SK-N-MC (cell line): ENCODE data around the gene TUT7.
A peak's percentile ranks its signal among the peaks of the same experiment; 100 is the strongest.

ENCODE experiments used
- DNase-seq: peaks from one replicate; pipeline ENCODE4 v3.0.0-alpha.2; 2011; ENCODE audit warnings: low read depth, low spot score
- H3K27ac ChIP-seq: fragments of 200-600 bp; sonication (generic); 2 replicates; pipeline ENCODE4 v1.5.1; 2016; ENCODE audit warnings: mixed run types
- H3K36me3 ChIP-seq: fragments of 200-600 bp; sonication (generic); 2 replicates; pipeline ENCODE4 v1.6.1; 2017; ENCODE audit warnings: antibody characterized with exemption, low read length, mixed read lengths; ENCODE audit not compliant: insufficient read depth
- H3K4me3 ChIP-seq: fragments of 200-600 bp; sonication (generic); 2 replicates; pipeline ENCODE4 v1.5.1; 2016
- H3K9ac ChIP-seq: fragments of 200-600 bp; sonication (generic); 2 replicates; pipeline ENCODE4 v1.8.0; 2017; ENCODE audit warnings: mixed run types, mixed read lengths; ENCODE audit not compliant: insufficient read length
- H3K9me3 ChIP-seq: fragments of 200-600 bp; sonication (generic); 2 replicates; pipeline ENCODE4 v1.6.1; 2017; ENCODE audit warnings: low read depth, mild to moderate bottlenecking, antibody characterized with exemption, low read length, moderate library complexity, mixed read lengths
- EZH2 ChIP-seq: fragments of 200-600 bp; sonication (generic); IDR thresholded peaks from one replicate; pipeline ENCODE4 v1.6.1; 2017; ENCODE audit warnings: antibody characterized with exemption
- FOXP2 ChIP-seq: optimal IDR thresholded peaks from 2 replicates; pipeline ENCODE3; 2011; ENCODE audit warnings: mild to moderate bottlenecking, moderate library complexity; ENCODE audit not compliant: insufficient read depth; ENCODE audit errors: extremely low read length, control extremely low read depth
- POLR2AphosphoS5 ChIP-seq: IDR thresholded peaks from 2 replicates; pipeline ENCODE4 v1.6.1; 2012; ENCODE audit warnings: mild to moderate bottlenecking, low read depth, low read length, borderline replicate concordance

The TUT7 gene

GRCh38 chr9:86263876-86264275, 90.3 kb downstream of the TUT7 start:
- Histone ChIP-seq H3K9me3 (no peaks in the 10 kb centered on the region), H3K4me3 (no peak overlapping the region), H3K9ac (no peak overlapping the region), H3K36me3 (peaks cover 42% of the 10 kb centered on the region), H3K27ac (no peak overlapping the region)
- no peak for DNase-seq
- TF ChIP-seq EZH2: no peak
- no peak for TF ChIP-seq POLR2AphosphoS5
- TF ChIP-seq FOXP2: no peak

GRCh38 chr9:86262492-86262891, 91.7 kb downstream of the TUT7 start:
- TF ChIP-seq POLR2AphosphoS5 (no peak), FOXP2 (no peak), EZH2 (no peak)
- no peak overlapping the region for H3K9ac ChIP-seq
- DNase-seq: no peak
- H3K36me3 ChIP-seq: peaks cover 31% of the 10 kb centered on the region
- H3K27ac ChIP-seq: no peak overlapping the region
- H3K9me3 ChIP-seq: no peaks in the 10 kb centered on the region
- no peak overlapping the region for H3K4me3 ChIP-seq

GRCh38 chr9:86259557-86259956, 94.7 kb downstream of the TUT7 start, which contains the start of gene C9orf153:
Gene C9orf153 (minus strand): TSS chr9:86259657. CDS start chr9:86229603, 30,054 bp downstream.
- Histone ChIP-seq H3K9me3 (no peaks in the 10 kb centered on the region), H3K9ac (no peak within 1 kb of the TSS), H3K27ac (no peak within 1 kb of the TSS), H3K4me3 (no peak within 1 kb of the TSS), H3K36me3 (peaks cover 15% of the 10 kb centered on the region)
- DNase-seq: no peak
- TF ChIP-seq EZH2 (no peak), FOXP2 (no peak), POLR2AphosphoS5 (0 out of 2 replicates have a peak, but pooled peaks have one; percentile 23)

- no peak for DNase-seq
- H3K4me3 ChIP-seq: no peak overlapping the region
- no peak overlapping the region for H3K27ac ChIP-seq
- no peak for TF ChIP-seq POLR2AphosphoS5
- TF ChIP-seq EZH2: no peak
- no peak for TF ChIP-seq FOXP2
- H3K9ac ChIP-seq: no peak overlapping the region
- no peaks in the 10 kb centered on the region; the same call in 1 of the 2 replicates for H3K36me3 ChIP-seq
- no peaks in the 10 kb centered on the region for H3K9me3 ChIP-seq
Observed at GRCh38 chr9:86257391-86257790, 96.8 kb downstream of the TUT7 start.

GRCh38 chr9:86256653-86257052, 97.6 kb downstream of the TUT7 start:
- Histone ChIP-seq H3K9me3 (no peaks in the 10 kb centered on the region), H3K4me3 (no peak overlapping the region), H3K36me3 (no peaks in the 10 kb centered on the region), H3K9ac (no peak overlapping the region), H3K27ac (no peak overlapping the region)
- DNase-seq: no peak
- TF ChIP-seq EZH2 (no peak), FOXP2 (no peak), POLR2AphosphoS5 (no peak)

- Histone ChIP-seq H3K9ac (no peak overlapping the region), H3K9me3 (no peaks in the 10 kb centered on the region), H3K4me3 (no peak overlapping the region), H3K27ac (no peak overlapping the region), H3K36me3 (no peaks in the 10 kb centered on the region)
- TF ChIP-seq POLR2AphosphoS5 (no peak), FOXP2 (no peak), EZH2 (no peak)
- DNase-seq: no peak
Observed at GRCh38 chr9:86253577-86253976, 100.6 kb downstream of the TUT7 start.

- no peaks in the 10 kb centered on the region for H3K36me3 ChIP-seq
- H3K9ac ChIP-seq: no peak overlapping the region
- TF ChIP-seq EZH2 (no peak), FOXP2 (no peak)
- no peak overlapping the region; the same call in 1 of the 2 replicates for H3K4me3 ChIP-seq
- no peaks in the 10 kb centered on the region for H3K9me3 ChIP-seq
- H3K27ac ChIP-seq: no peak overlapping the region
- DNase-seq: no peak
Observed at GRCh38 chr9:86252870-86253269, 101.3 kb downstream of the TUT7 start.

GRCh38 chr9:86250123-86250522, 104.1 kb downstream of the TUT7 start:
- no peak for DNase-seq
- no peak overlapping the region for H3K4me3 ChIP-seq
- no peaks in the 10 kb centered on the region for H3K9me3 ChIP-seq
- no peak for TF ChIP-seq FOXP2
- TF ChIP-seq POLR2AphosphoS5: no peak
- TF ChIP-seq EZH2: no peak
- H3K9ac ChIP-seq: no peak overlapping the region
- H3K27ac ChIP-seq: no peak overlapping the region
- no peaks in the 10 kb centered on the region for H3K36me3 ChIP-seq

- H3K9me3 ChIP-seq: no peaks in the 10 kb centered on the region
- H3K9ac ChIP-seq: no peak overlapping the region
- DNase-seq: no peak
- no peak overlapping the region for H3K27ac ChIP-seq
- no peaks in the 10 kb centered on the region for H3K36me3 ChIP-seq
- no peak overlapping the region for H3K4me3 ChIP-seq
- TF ChIP-seq POLR2AphosphoS5 (no peak), FOXP2 (no peak), EZH2 (no peak)
Observed at GRCh38 chr9:86248746-86249145, 105.5 kb downstream of the TUT7 start.

- Histone ChIP-seq H3K36me3 (no peaks in the 10 kb centered on the region), H3K9me3 (no peaks in the 10 kb centered on the region), H3K4me3 (no peak overlapping the region), H3K27ac (no peak overlapping the region), H3K9ac (no peak overlapping the region)
- TF ChIP-seq POLR2AphosphoS5 (no peak), EZH2 (no peak), FOXP2 (no peak)
- no peak for DNase-seq
Observed at GRCh38 chr9:86246752-86247161, 107.5 kb downstream of the TUT7 start.
